ENCODE data around the gene CLEC2L. TPM values are rescaled to one million over a fixed set of nuclear protein-coding genes. Genes with fewer than 3 reads are reported as not detected.
"Not testable (repeated sequence)": the region's sequence is repeated elsewhere in the genome, so short reads cannot be mapped to it uniquely, and the experiment has no call there.

The CLEC2L gene
- total RNA-seq, 1 donor from 2014 or later = not detected

GRCh38 chr7:139548302-139549028, 25.0 kb downstream of the CLEC2L start:
- TF ChIP-seq CTCF (conservative IDR thresholded peaks at IDR 0.05; ENCODE audit: low read depth, low read length) = no peak
- no peak overlapping the region for H3K4me3 ChIP-seq (ENCODE audit: low read depth, low read length)
- DNase-seq (ENCODE audit: low read depth) = no peak

GRCh38 chr7:139553991-139554700, 30.7 kb downstream of the CLEC2L start:
- not testable (repeated sequence) for H3K4me3 ChIP-seq (ENCODE audit: low read depth, low read length); DNase-seq (ENCODE audit: low read depth)

GRCh38 chr7:139557857-139558581, 34.5 kb downstream of the CLEC2L start:
- TF ChIP-seq CTCF (conservative IDR thresholded peaks at IDR 0.05; ENCODE audit: low read depth, low read length) = no peak
- no peak overlapping the region for H3K4me3 ChIP-seq (ENCODE audit: low read depth, low read length)
- DNase-seq (ENCODE audit: low read depth) = no peak

GRCh38 chr7:139559364-139560105, 36.0 kb downstream of the CLEC2L start:
- no peak for DNase-seq (ENCODE audit: low read depth)
- TF ChIP-seq CTCF (conservative IDR thresholded peaks at IDR 0.05; ENCODE audit: low read depth, low read length) = no peak

GRCh38 chr7:139560199-139560598, 36.7 kb downstream of the CLEC2L start:
- no peak for TF ChIP-seq CTCF (conservative IDR thresholded peaks at IDR 0.05; ENCODE audit: low read depth, low read length)
- DNase-seq (ENCODE audit: low read depth) = no peak
- no peak overlapping the region for H3K4me3 ChIP-seq (ENCODE audit: low read depth, low read length)

More at GRCh38 chr7:139559364-139560105, 36.0 kb downstream of the CLEC2L start:
- H3K4me3 ChIP-seq (ENCODE audit: low read depth, low read length) = no peak overlapping the region

GRCh38 chr7:139560678-139561077, 37.2 kb downstream of the CLEC2L start:
- no peak for DNase-seq (ENCODE audit: low read depth)
- no peak for TF ChIP-seq CTCF (conservative IDR thresholded peaks at IDR 0.05; ENCODE audit: low read depth, low read length)
- H3K4me3 ChIP-seq (ENCODE audit: low read depth, low read length) = no peak overlapping the region

- H3K4me3 ChIP-seq (ENCODE audit: low read depth, low read length) = no peak overlapping the region
- no peak for DNase-seq (ENCODE audit: low read depth)
- TF ChIP-seq CTCF (conservative IDR thresholded peaks at IDR 0.05; ENCODE audit: low read depth, low read length) = no peak
Observed at GRCh38 chr7:139562491-139562890, 39.0 kb downstream of the CLEC2L start.

Measured in epithelial cell of proximal tubule (primary cell).